GM23248 (cell line): ENCODE data around the gene FOXN3. TPM values are rescaled to one million over a fixed set of nuclear protein-coding genes. Genes with fewer than 3 reads are reported as not detected.
"Not testable (repeated sequence)": the region's sequence is repeated elsewhere in the genome, so short reads cannot be mapped to it uniquely, and the experiment has no call there.

Experiments
- DNase-seq: peaks from one replicate; pipeline ENCODE4 v3.0.0-alpha.2; 2015
- H2AFZ ChIP-seq: fragments of 200-600 bp; sonication (generic); 2 replicates; pipeline ENCODE4 v1.6.1; 2016; ENCODE audit warnings: antibody characterized with exemption
- H3F3A ChIP-seq: fragments of 200-600 bp; sonication (generic); 2 replicates; pipeline ENCODE4 v1.6.1; 2016; ENCODE audit warnings: mild to moderate bottlenecking, antibody characterized with exemption, mixed run types; ENCODE audit not compliant: insufficient read depth
- H3K27ac ChIP-seq: fragments of 200-600 bp; sonication (generic); 2 replicates; pipeline ENCODE4 v1.5.1; 2016; ENCODE audit warnings: mild to moderate bottlenecking
- H3K27me3 ChIP-seq: fragments of 200-600 bp; sonication (generic); replicated peaks from 2 replicates; pipeline ENCODE4 v1.6.1; 2016; ENCODE audit warnings: mild to moderate bottlenecking; ENCODE audit not compliant: insufficient read depth
- H3K36me3 ChIP-seq: fragments of 200-600 bp; sonication (generic); 2 replicates; pipeline ENCODE4 v1.6.1; 2016; ENCODE audit warnings: low read depth, mild to moderate bottlenecking
- H3K4me1 ChIP-seq: fragments of 200-600 bp; sonication (generic); 2 replicates; pipeline ENCODE4 v1.6.1; 2016; ENCODE audit warnings: mild to moderate bottlenecking; ENCODE audit not compliant: insufficient read depth
- H3K4me2 ChIP-seq: fragments of 200-600 bp; sonication (generic); one replicate; pipeline ENCODE4 v1.6.1; 2016; ENCODE audit warnings: mild to moderate bottlenecking; ENCODE audit not compliant: unreplicated experiment
- H3K4me3 ChIP-seq: fragments of 200-600 bp; sonication (generic); 2 replicates; pipeline ENCODE4 v1.5.1; 2016; ENCODE audit warnings: mild to moderate bottlenecking
- H3K79me2 ChIP-seq: fragments of 200-600 bp; sonication (generic); 2 replicates; pipeline ENCODE4 v1.6.1; 2016; ENCODE audit warnings: mild to moderate bottlenecking; ENCODE audit not compliant: insufficient read depth
- H3K9ac ChIP-seq: fragments of 200-600 bp; sonication (generic); 2 replicates; pipeline ENCODE4 v1.6.1; 2016; ENCODE audit warnings: mild to moderate bottlenecking
- H3K9me2 ChIP-seq: fragments of 200-600 bp; sonication (generic); 2 replicates; pipeline ENCODE4 v1.6.1; 2016; ENCODE audit warnings: mixed run types, mild to moderate bottlenecking, moderate library complexity; ENCODE audit not compliant: insufficient read depth
- H3K9me3 ChIP-seq: fragments of 200-600 bp; sonication (generic); one replicate; pipeline ENCODE4 v1.6.1; 2017; ENCODE audit warnings: low read depth
- H4K20me1 ChIP-seq: fragments of 200-600 bp; sonication (generic); 2 replicates; pipeline ENCODE4 v1.6.0; 2016; ENCODE audit not compliant: insufficient read depth
- EZH2 ChIP-seq: fragments of 200-600 bp; sonication (generic); IDR thresholded peaks from 2 replicates; pipeline ENCODE4 v1.6.1; 2018; ENCODE audit warnings: antibody characterized with exemption, mild to moderate bottlenecking; ENCODE audit not compliant: insufficient read depth, poor library complexity, severe bottlenecking
- EZH2phosphoT487 ChIP-seq: fragments of 200-600 bp; sonication (generic); IDR thresholded peaks from 2 replicates; pipeline ENCODE4 v1.6.1; 2018; ENCODE audit warnings: antibody characterized with exemption, moderate library complexity, mild to moderate bottlenecking, low read depth; ENCODE audit not compliant: insufficient read depth
- WGBS, 2 experiments: methylation state at CpG; one replicate each; pipeline ENCODE4 v1.1.6; 2015 to 2017; ENCODE audit warnings: low lambda C conversion rate in 2 of 2, low coverage in 1 of 2; ENCODE audit errors: missing lambda C conversion rate in 2 of 2; 5-methylcytosine and 5-hydroxymethylcytosine counted together
- in situ Hi-C: fragments of 300-500 bp; cut with MboI; formaldehyde crosslinking; loops from 2 replicates; pipeline ENCODE4 v1.15.0; 2020
- polyA plus RNA-seq: library from polyadenylated mRNA; unstranded; fragments of >200 nt; fragmentation: Nextera tagmentation; extraction: Ambion mirVana; gene quantifications from 2 replicates; pipeline ENCODE4 v1.2.1, GENCODE V29; 2016
- total RNA-seq: library from RNA; depleted of rRNA; stranded (reverse); fragments of >200 nt; shearing (Covaris generic); gene quantifications from 2 replicates; pipeline ENCODE4 v1.2.3, GENCODE V29; 2014

FOXN3 gene
- total and polyA plus RNA-seq, 2 experiments from 2014 or later = 18.6 to 19.0 TPM

GRCh38 chr14:89112720-89113119 lies 304.3 kb downstream of the FOXN3 start:
- Histone ChIP-seq H3K27ac (no peak overlapping the region), H3K27me3 (peaks cover 17% of the 10 kb centered on the region; the same call in 1 of the 2 replicates), H3K9me3 (no peaks in the 10 kb centered on the region), H2AFZ (no peak overlapping the region), H3K4me1 (no peaks in the 10 kb centered on the region), H3K4me3 (no peak overlapping the region), H3K36me3 (no peaks in the 10 kb centered on the region), H3K79me2 (no peaks in the 10 kb centered on the region), H4K20me1 (no peaks in the 10 kb centered on the region), H3K9me2 (no peaks in the 10 kb centered on the region), H3K9ac (no peak overlapping the region), H3K4me2 (no peak overlapping the region), H3F3A (no peaks in the 10 kb centered on the region)
- TF ChIP-seq EZH2phosphoT487 = no peak
- TF ChIP-seq EZH2 = no peak
- in situ Hi-C loops = no loop called here
- WGBS, 2 experiments = 80 to 89% methylated on average over 17 to 18 of the region's 18 CpGs
- DNase-seq = no peak

GRCh38 chr14:89111766-89112543 lies 305.1 kb downstream of the FOXN3 start:
- 68 to 69% methylated on average over 15 to 25 of the region's 25 CpGs for WGBS, 2 experiments
- not testable (repeated sequence) for H3K4me2 ChIP-seq

GRCh38 chr14:89111232-89111631 lies 305.8 kb downstream of the FOXN3 start:
- H3K27me3 ChIP-seq = peaks cover 17% of the 10 kb centered on the region; the same call in 1 of the 2 replicates
- 82 to 90% methylated on average over 13 of the region's 13 CpGs for WGBS, 2 experiments
- H3K9me2 ChIP-seq, H4K20me1 ChIP-seq, H3K4me1 ChIP-seq, H3K9ac ChIP-seq, H3K27ac ChIP-seq, H3K4me3 ChIP-seq, H3F3A ChIP-seq, in situ Hi-C loops, H2AFZ ChIP-seq, H3K9me3 ChIP-seq, H3K79me2 ChIP-seq, H3K4me2 ChIP-seq, H3K36me3 ChIP-seq, DNase-seq: not testable (repeated sequence)

More at GRCh38 chr14:89111766-89112543, 305.1 kb downstream of the FOXN3 start:
- H3F3A ChIP-seq, H3K9me2 ChIP-seq, H3K36me3 ChIP-seq, H3K79me2 ChIP-seq, H3K4me3 ChIP-seq, H3K9me3 ChIP-seq, H3K27ac ChIP-seq, H2AFZ ChIP-seq, H4K20me1 ChIP-seq, H3K4me1 ChIP-seq, DNase-seq, in situ Hi-C loops, H3K9ac ChIP-seq: not testable (repeated sequence)
- H3K27me3 ChIP-seq = peaks cover 17% of the 10 kb centered on the region; the same call in 1 of the 2 replicates

- H3K79me2 ChIP-seq = no peaks in the 10 kb centered on the region
- no peaks in the 10 kb centered on the region for H3K4me1 ChIP-seq
- no peak overlapping the region for H3K4me2 ChIP-seq
- no peak overlapping the region for H2AFZ ChIP-seq
- no peak overlapping the region for H3K9ac ChIP-seq
- H4K20me1 ChIP-seq = no peaks in the 10 kb centered on the region
- no peak overlapping the region for H3K27ac ChIP-seq
- no peak for DNase-seq
- H3K36me3 ChIP-seq = no peaks in the 10 kb centered on the region
- in situ Hi-C loops = no loop called here
- H3K9me3 ChIP-seq = no peaks in the 10 kb centered on the region
- no peaks in the 10 kb centered on the region for H3F3A ChIP-seq
- H3K27me3 ChIP-seq = peaks cover 17% of the 10 kb centered on the region; the same call in 1 of the 2 replicates
- no peak for TF ChIP-seq EZH2
- TF ChIP-seq EZH2phosphoT487 = no peak
- WGBS, 2 experiments = 61 to 64% methylated on average over 9 of the region's 9 CpGs
- no peaks in the 10 kb centered on the region for H3K9me2 ChIP-seq
- H3K4me3 ChIP-seq = no peak overlapping the region
Measured at GRCh38 chr14:89110110-89110509, 306.9 kb downstream of the FOXN3 start.
